SK-N-SH treated with all-trans-retinoic acid at 6 μM for 48 hours (cell line): Measurements from ENCODE around the gene PIKFYVE.

Source experiments
- ATAC-seq: fragments of 200-7000 bp; cut with Tn5 transposase; 3 replicates; pipeline ENCODE4 v1.9.1; 2020; ENCODE audit warnings: mild to moderate bottlenecking, moderate library complexity
- ARNTL ChIP-seq: fragments of 450-650 bp; formaldehyde crosslinking; IDR thresholded peaks from 2 replicates; pipeline ENCODE4 v1.5.0; 2020; ENCODE audit warnings: low read depth, mild to moderate bottlenecking, moderate library complexity, borderline replicate concordance
- BACH2 ChIP-seq: fragments of 250-450 bp; sonication (Bioruptor Pico); IDR thresholded peaks from 2 replicates; pipeline ENCODE4 v1.9.0; 2021; ENCODE audit warnings: mild to moderate bottlenecking, borderline replicate concordance
- CSDC2 ChIP-seq: fragments of 250-450 bp; sonication (Bioruptor Pico); IDR thresholded peaks from 2 replicates; pipeline ENCODE4 v1.5.0; 2020; ENCODE audit warnings: mild to moderate bottlenecking, moderate library complexity
- CSRNP3 ChIP-seq: fragments of 250-450 bp; sonication (Bioruptor Pico); IDR thresholded peaks from 2 replicates; pipeline ENCODE4 v1.5.1; 2021; ENCODE audit warnings: mild to moderate bottlenecking, moderate library complexity
- GLIS3 ChIP-seq: fragments of 250-450 bp; sonication (Bioruptor Pico); IDR thresholded peaks from 2 replicates; pipeline ENCODE4 v1.5.0; 2020; ENCODE audit warnings: mild to moderate bottlenecking, moderate library complexity
- ISL1 ChIP-seq: fragments of 250-450 bp; sonication (Bioruptor Pico); IDR thresholded peaks from 2 replicates; pipeline ENCODE4 v2.1.2; 2022; ENCODE audit warnings: mild to moderate bottlenecking, moderate library complexity
- RARB ChIP-seq: fragments of 250-450 bp; sonication (Bioruptor Pico); IDR thresholded peaks from 2 replicates; pipeline ENCODE4 v1.8.0; 2021; ENCODE audit warnings: mild to moderate bottlenecking, moderate library complexity
- SNAI2 ChIP-seq: fragments of 250-450 bp; sonication (Bioruptor Pico); IDR thresholded peaks from 2 replicates; pipeline ENCODE4 v1.5.0; 2020; ENCODE audit warnings: mild to moderate bottlenecking, moderate library complexity
- TSHZ2 ChIP-seq: fragments of 250-450 bp; sonication (Bioruptor Pico); IDR thresholded peaks from 2 replicates; pipeline ENCODE4 v1.5.0; 2020; ENCODE audit warnings: mild to moderate bottlenecking, moderate library complexity
- ZC3H10 ChIP-seq: fragments of 250-450 bp; sonication (Bioruptor Pico); IDR thresholded peaks from 2 replicates; pipeline ENCODE4 v1.5.1; 2021; ENCODE audit warnings: mild to moderate bottlenecking, moderate library complexity
- ZFP30 ChIP-seq: fragments of 450-650 bp; formaldehyde crosslinking; IDR thresholded peaks from 2 replicates; pipeline ENCODE4 v1.5.0; 2022; ENCODE audit warnings: mild to moderate bottlenecking, moderate library complexity
- ZNF565 ChIP-seq: fragments of 450-650 bp; formaldehyde crosslinking; conservative IDR thresholded peaks from 2 replicates; pipeline ENCODE4 v1.5.0; 2020; ENCODE audit warnings: low read depth, mild to moderate bottlenecking, moderate library complexity
- ZNF70 ChIP-seq: fragments of 450-650 bp; formaldehyde crosslinking; IDR thresholded peaks from 2 replicates; pipeline ENCODE4 v1.5.0; 2020; ENCODE audit warnings: mild to moderate bottlenecking, moderate library complexity
- ZNF8 ChIP-seq: fragments of 450-650 bp; formaldehyde crosslinking; IDR thresholded peaks from 2 replicates; pipeline ENCODE4 v1.5.0; 2020; ENCODE audit warnings: mild to moderate bottlenecking, moderate library complexity
- TF ChIP-seq, protein P1 (sequence below): fragments of 250-450 bp; sonication (Bioruptor Pico); IDR thresholded peaks from 2 replicates; pipeline ENCODE4 v1.8.0; 2021; ENCODE audit warnings: low read depth, mild to moderate bottlenecking, moderate library complexity, borderline replicate concordance
- TF ChIP-seq, protein P2 (sequence below): fragments of 250-450 bp; sonication (Bioruptor Pico); IDR thresholded peaks from 2 replicates; pipeline ENCODE4 v1.8.0; 2020; ENCODE audit warnings: mild to moderate bottlenecking, moderate library complexity, borderline replicate concordance

PIKFYVE gene

GRCh38 chr2:208252716-208253492 is 13.2 kb upstream of the PIKFYVE start:
- ATAC-seq = no peak
- TF ChIP-seq ARNTL = no peak
- no peak for TF ChIP-seq ZFP30 (CRISPR knock-in tag)
- TF ChIP-seq GLIS3 (CRISPR knock-in tag) = no peak
- TF ChIP-seq RARB (CRISPR knock-in tag) = no peak
- TF ChIP-seq ZNF70 (CRISPR knock-in tag) = no peak
- no peak for TF ChIP-seq ZC3H10 (CRISPR knock-in tag)
- no peak for TF ChIP-seq CSRNP3 (CRISPR knock-in tag)
- TF ChIP-seq, protein P1, sequence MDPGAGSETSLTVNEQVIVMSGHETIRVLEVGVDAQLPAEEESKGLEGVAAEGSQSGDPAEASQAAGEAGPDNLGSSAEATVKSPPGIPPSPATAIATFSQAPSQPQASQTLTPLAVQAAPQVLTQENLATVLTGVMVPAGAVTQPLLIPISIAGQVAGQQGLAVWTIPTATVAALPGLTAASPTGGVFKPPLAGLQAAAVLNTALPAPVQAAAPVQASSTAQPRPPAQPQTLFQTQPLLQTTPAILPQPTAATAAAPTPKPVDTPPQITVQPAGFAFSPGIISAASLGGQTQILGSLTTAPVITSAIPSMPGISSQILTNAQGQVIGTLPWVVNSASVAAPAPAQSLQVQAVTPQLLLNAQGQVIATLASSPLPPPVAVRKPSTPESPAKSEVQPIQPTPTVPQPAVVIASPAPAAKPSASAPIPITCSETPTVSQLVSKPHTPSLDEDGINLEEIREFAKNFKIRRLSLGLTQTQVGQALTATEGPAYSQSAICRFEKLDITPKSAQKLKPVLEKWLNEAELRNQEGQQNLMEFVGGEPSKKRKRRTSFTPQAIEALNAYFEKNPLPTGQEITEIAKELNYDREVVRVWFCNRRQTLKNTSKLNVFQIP (CRISPR knock-in tag) = no peak
- no peak for TF ChIP-seq ZNF8
- TF ChIP-seq SNAI2 (CRISPR knock-in tag) = no peak
- no peak for TF ChIP-seq BACH2 (CRISPR knock-in tag)

- peak; percentile 7 for ATAC-seq
- TF ChIP-seq ZNF8 (no peak), ZNF70 (CRISPR knock-in tag) (no peak)
- TF ChIP-seq, protein P1 (CRISPR knock-in tag) = no peak
- TF ChIP-seq, all 23 proteins: peak for 0
Observed at GRCh38 chr2:208253600-208254117, 12.4 kb upstream of the PIKFYVE start.

DNA sequence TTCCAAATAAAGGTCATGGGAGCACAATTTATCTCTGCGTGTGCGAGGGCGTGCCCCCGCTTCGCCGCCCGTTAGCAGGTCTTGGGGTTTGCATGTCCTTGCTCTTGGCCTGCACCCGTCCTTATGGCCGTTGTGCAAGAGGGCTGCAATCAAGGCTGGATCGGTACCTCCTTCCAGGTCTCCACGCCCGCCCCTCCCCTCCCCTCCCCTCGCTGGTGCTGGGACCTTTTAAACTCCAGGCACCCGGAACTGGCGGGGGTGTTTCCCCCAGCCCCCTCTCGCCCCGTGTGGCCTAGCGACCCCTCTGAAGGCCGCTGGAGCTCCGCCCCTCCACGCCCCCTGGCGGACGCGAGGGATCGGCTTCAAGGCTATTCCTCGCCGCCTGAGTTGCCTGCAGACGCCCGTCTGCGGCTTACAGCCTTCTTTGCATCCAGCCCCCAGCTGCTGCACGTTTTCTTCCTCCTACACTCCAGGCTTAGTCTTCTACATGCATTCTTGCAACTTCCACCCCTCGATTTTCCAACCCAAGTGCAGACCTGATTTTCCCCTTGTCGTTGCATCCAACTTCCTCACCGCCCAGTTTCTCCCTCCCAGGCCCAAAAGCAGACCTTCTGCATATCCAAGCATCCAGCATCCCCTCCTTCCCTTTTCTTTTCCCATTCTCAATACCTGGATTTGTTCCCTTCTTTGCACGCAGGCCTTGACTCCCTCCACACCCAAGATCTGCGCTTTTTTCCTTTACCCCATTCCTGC is 11.8 kb upstream of the PIKFYVE start:
- ATAC-seq = peak; percentile 88
- TF ChIP-seq, protein P2, sequence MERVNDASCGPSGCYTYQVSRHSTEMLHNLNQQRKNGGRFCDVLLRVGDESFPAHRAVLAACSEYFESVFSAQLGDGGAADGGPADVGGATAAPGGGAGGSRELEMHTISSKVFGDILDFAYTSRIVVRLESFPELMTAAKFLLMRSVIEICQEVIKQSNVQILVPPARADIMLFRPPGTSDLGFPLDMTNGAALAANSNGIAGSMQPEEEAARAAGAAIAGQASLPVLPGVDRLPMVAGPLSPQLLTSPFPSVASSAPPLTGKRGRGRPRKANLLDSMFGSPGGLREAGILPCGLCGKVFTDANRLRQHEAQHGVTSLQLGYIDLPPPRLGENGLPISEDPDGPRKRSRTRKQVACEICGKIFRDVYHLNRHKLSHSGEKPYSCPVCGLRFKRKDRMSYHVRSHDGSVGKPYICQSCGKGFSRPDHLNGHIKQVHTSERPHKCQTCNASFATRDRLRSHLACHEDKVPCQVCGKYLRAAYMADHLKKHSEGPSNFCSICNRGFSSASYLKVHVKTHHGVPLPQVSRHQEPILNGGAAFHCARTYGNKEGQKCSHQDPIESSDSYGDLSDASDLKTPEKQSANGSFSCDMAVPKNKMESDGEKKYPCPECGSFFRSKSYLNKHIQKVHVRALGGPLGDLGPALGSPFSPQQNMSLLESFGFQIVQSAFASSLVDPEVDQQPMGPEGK (CRISPR knock-in tag) = no peak
- TF ChIP-seq ZFP30 (CRISPR knock-in tag) (no peak), ZNF565 (CRISPR knock-in tag) (no peak), ZNF70 (CRISPR knock-in tag) (no peak), CSDC2 (CRISPR knock-in tag) (no peak)
- TF ChIP-seq, all 23 proteins: peak for 0

GRCh38 chr2:208254871-208255556 is 11.0 kb upstream of the PIKFYVE start, which contains the start of gene IDH1:
Gene IDH1 (minus strand): TSS chr2:208255071. CDS start chr2:208251551, 3,520 bp downstream.
- peak; percentile 88 for ATAC-seq
- TF ChIP-seq ISL1 (CRISPR knock-in tag) = no peak
- TF ChIP-seq CSDC2 (CRISPR knock-in tag) = no peak
- TF ChIP-seq TSHZ2 = peak; percentile 24; the same call in 1 of the 2 replicates
- TF ChIP-seq, all 23 proteins: peak for 1
